SK-N-SH treated with all-trans-retinoic acid at 6 μM for 48 hours (cell line): ENCODE results near the gene DOCK11.

Source experiments
- ISL1 ChIP-seq: fragments of 250-450 bp; sonication (Bioruptor Pico); IDR thresholded peaks from 2 replicates; pipeline ENCODE4 v2.1.2; 2022; ENCODE audit warnings: mild to moderate bottlenecking, moderate library complexity
- OSR1 ChIP-seq: fragments of 250-450 bp; sonication (Bioruptor Pico); IDR thresholded peaks from 2 replicates; pipeline ENCODE4 v1.8.0; 2022; ENCODE audit warnings: moderate library complexity, mild to moderate bottlenecking, inconsistent platforms
- TOX ChIP-seq: fragments of 250-450 bp; sonication (Bioruptor Pico); IDR thresholded peaks from 2 replicates; pipeline ENCODE4 v1.8.0; 2021; ENCODE audit warnings: mild to moderate bottlenecking, moderate library complexity, borderline replicate concordance
- ZC3H10 ChIP-seq: fragments of 250-450 bp; sonication (Bioruptor Pico); IDR thresholded peaks from 2 replicates; pipeline ENCODE4 v1.5.1; 2021; ENCODE audit warnings: mild to moderate bottlenecking, moderate library complexity
- ZFP3 ChIP-seq: fragments of 250-450 bp; sonication (Bioruptor Pico); IDR thresholded peaks from 2 replicates; pipeline ENCODE4 v1.5.0; 2020; ENCODE audit warnings: mild to moderate bottlenecking, moderate library complexity
- ZFP30 ChIP-seq: fragments of 450-650 bp; formaldehyde crosslinking; IDR thresholded peaks from 2 replicates; pipeline ENCODE4 v1.5.0; 2022; ENCODE audit warnings: mild to moderate bottlenecking, moderate library complexity
- ZNF565 ChIP-seq: fragments of 450-650 bp; formaldehyde crosslinking; conservative IDR thresholded peaks from 2 replicates; pipeline ENCODE4 v1.5.0; 2020; ENCODE audit warnings: low read depth, mild to moderate bottlenecking, moderate library complexity
- ZNF8 ChIP-seq: fragments of 450-650 bp; formaldehyde crosslinking; IDR thresholded peaks from 2 replicates; pipeline ENCODE4 v1.5.0; 2020; ENCODE audit warnings: mild to moderate bottlenecking, moderate library complexity
- TF ChIP-seq, protein P1 (sequence below): fragments of 250-450 bp; sonication (Bioruptor Pico); IDR thresholded peaks from 2 replicates; pipeline ENCODE4 v1.8.0; 2021; ENCODE audit warnings: low read depth, mild to moderate bottlenecking, moderate library complexity, borderline replicate concordance
- TF ChIP-seq, protein P2 (sequence below): fragments of 250-450 bp; sonication (Bioruptor Pico); IDR thresholded peaks from 2 replicates; pipeline ENCODE4 v1.8.0; 2020; ENCODE audit warnings: mild to moderate bottlenecking, moderate library complexity, borderline replicate concordance
- TF ChIP-seq, protein P3 (sequence below): fragments of 250-450 bp; sonication (Bioruptor Pico); IDR thresholded peaks from 2 replicates; pipeline ENCODE4 v1.5.1; 2020; ENCODE audit warnings: low read depth, mild to moderate bottlenecking, moderate library complexity

DNA sequence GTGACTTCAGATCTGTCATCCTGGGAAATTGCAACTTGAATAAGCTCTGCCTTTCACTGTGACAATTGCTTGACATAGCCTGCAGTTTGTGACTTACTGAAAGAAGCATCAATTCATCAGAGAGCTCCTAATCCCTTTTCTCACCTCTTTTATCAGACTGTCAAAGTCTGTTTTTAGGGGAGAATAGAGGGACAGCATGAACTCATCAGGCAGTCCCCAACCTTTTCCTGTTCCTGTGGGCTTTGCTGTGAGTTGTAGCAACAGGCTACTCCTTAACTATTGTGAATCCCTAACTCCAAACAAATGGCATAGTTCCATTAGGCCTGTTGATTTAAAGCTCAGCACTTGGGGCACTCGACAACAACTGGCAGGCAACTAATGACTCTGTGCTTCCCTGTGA, 64.9 kb downstream of the DOCK11 start:
- TF ChIP-seq, protein P1, sequence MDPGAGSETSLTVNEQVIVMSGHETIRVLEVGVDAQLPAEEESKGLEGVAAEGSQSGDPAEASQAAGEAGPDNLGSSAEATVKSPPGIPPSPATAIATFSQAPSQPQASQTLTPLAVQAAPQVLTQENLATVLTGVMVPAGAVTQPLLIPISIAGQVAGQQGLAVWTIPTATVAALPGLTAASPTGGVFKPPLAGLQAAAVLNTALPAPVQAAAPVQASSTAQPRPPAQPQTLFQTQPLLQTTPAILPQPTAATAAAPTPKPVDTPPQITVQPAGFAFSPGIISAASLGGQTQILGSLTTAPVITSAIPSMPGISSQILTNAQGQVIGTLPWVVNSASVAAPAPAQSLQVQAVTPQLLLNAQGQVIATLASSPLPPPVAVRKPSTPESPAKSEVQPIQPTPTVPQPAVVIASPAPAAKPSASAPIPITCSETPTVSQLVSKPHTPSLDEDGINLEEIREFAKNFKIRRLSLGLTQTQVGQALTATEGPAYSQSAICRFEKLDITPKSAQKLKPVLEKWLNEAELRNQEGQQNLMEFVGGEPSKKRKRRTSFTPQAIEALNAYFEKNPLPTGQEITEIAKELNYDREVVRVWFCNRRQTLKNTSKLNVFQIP (CRISPR knock-in tag) = no peak
- TF ChIP-seq, protein P2, sequence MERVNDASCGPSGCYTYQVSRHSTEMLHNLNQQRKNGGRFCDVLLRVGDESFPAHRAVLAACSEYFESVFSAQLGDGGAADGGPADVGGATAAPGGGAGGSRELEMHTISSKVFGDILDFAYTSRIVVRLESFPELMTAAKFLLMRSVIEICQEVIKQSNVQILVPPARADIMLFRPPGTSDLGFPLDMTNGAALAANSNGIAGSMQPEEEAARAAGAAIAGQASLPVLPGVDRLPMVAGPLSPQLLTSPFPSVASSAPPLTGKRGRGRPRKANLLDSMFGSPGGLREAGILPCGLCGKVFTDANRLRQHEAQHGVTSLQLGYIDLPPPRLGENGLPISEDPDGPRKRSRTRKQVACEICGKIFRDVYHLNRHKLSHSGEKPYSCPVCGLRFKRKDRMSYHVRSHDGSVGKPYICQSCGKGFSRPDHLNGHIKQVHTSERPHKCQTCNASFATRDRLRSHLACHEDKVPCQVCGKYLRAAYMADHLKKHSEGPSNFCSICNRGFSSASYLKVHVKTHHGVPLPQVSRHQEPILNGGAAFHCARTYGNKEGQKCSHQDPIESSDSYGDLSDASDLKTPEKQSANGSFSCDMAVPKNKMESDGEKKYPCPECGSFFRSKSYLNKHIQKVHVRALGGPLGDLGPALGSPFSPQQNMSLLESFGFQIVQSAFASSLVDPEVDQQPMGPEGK (CRISPR knock-in tag) = no peak
- TF ChIP-seq ZFP30 (CRISPR knock-in tag) = no peak
- TF ChIP-seq, protein P3, sequence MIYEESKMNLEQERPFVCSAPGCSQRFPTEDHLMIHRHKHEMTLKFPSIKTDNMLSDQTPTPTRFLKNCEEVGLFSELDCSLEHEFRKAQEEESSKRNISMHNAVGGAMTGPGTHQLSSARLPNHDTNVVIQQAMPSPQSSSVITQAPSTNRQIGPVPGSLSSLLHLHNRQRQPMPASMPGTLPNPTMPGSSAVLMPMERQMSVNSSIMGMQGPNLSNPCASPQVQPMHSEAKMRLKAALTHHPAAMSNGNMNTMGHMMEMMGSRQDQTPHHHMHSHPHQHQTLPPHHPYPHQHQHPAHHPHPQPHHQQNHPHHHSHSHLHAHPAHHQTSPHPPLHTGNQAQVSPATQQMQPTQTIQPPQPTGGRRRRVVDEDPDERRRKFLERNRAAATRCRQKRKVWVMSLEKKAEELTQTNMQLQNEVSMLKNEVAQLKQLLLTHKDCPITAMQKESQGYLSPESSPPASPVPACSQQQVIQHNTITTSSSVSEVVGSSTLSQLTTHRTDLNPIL (CRISPR knock-in tag) = no peak
- no peak for TF ChIP-seq ISL1
- no peak for TF ChIP-seq ZC3H10 (CRISPR knock-in tag)
- TF ChIP-seq ZNF8 = no peak
- no peak for TF ChIP-seq TOX
- no peak for TF ChIP-seq ZNF565 (CRISPR knock-in tag)
- no peak for TF ChIP-seq OSR1 (CRISPR knock-in tag)
- no peak for TF ChIP-seq ZFP3 (CRISPR knock-in tag)
